Thyroid gland (tissue), 4 donors: ENCODE results near the gene INHBE.

ENCODE experiments used
- POLR2A ChIP-seq, 2 donors: fragments of 450-650 bp; IDR thresholded peaks; one replicate each; pipeline ENCODE4 v1.6.1; 2017; ENCODE audit warnings: antibody characterized with exemption in 2 of 2, mild to moderate bottlenecking in 2 of 2, moderate library complexity in 1 of 2
- TF ChIP-seq, protein P1 (sequence below), 6 experiments: fragments of 200-600 bp in 3 of 6; fragments of 450-650 bp in 3 of 6; sonication (generic) in 3 of 6; IDR thresholded peaks; one replicate each; pipeline ENCODE4 v1.5.1; 2016 to 2019; ENCODE audit warnings: antibody characterized with exemption in 6 of 6, mild to moderate bottlenecking in 2 of 6, inconsistent platforms in 1 of 6, moderate library complexity in 1 of 6

DNA sequence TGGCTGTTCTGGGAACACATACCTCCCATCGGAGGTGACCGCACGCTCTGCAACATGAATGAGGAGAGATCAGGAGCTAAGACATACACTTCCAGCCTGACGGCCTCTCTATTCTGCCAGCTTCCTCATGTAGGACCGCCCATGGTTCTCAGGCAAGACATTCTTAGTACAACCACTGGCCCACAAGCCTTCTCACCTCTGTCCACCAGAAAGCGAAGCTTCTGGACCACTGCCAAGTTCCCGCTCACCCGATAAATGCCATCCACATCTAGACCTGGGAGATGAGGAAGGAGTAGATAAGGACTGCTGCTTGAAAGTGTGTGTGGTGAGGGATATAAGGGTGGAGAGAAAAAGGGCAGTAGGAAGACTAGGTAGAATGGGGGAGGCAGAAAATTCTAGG is 19.3 kb downstream of the INHBE start:
- TF ChIP-seq, protein P1, sequence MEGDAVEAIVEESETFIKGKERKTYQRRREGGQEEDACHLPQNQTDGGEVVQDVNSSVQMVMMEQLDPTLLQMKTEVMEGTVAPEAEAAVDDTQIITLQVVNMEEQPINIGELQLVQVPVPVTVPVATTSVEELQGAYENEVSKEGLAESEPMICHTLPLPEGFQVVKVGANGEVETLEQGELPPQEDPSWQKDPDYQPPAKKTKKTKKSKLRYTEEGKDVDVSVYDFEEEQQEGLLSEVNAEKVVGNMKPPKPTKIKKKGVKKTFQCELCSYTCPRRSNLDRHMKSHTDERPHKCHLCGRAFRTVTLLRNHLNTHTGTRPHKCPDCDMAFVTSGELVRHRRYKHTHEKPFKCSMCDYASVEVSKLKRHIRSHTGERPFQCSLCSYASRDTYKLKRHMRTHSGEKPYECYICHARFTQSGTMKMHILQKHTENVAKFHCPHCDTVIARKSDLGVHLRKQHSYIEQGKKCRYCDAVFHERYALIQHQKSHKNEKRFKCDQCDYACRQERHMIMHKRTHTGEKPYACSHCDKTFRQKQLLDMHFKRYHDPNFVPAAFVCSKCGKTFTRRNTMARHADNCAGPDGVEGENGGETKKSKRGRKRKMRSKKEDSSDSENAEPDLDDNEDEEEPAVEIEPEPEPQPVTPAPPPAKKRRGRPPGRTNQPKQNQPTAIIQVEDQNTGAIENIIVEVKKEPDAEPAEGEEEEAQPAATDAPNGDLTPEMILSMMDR (IDR thresholded peaks at IDR 0.05) = no peak
- no peak for TF ChIP-seq POLR2A (IDR thresholded peaks at IDR 0.05)
